Testis (tissue), 3 donors: ENCODE measurements around the gene RENBP. TPM values are rescaled to one million over a fixed set of nuclear protein-coding genes. Genes with fewer than 3 reads are reported as not detected.
A peak's percentile ranks its signal among the peaks of the same experiment; 100 is the strongest.

Experiments
- DNase-seq: peaks from one replicate; pipeline ENCODE4 v3.0.0-alpha.2; 2019
- H3K27ac ChIP-seq, 2 donors: fragments of 200-600 bp; sonication (generic); one replicate each; pipeline ENCODE4 v1.5.1; 2019
- H3K27me3 ChIP-seq: fragments of 200-600 bp; sonication (generic); one replicate; pipeline ENCODE4 v1.5.1; 2019
- H3K36me3 ChIP-seq: fragments of 200-600 bp; sonication (generic); one replicate; pipeline ENCODE4 v1.5.1; 2017; ENCODE audit warnings: low read depth; ENCODE audit errors: missing control alignments
- H3K4me1 ChIP-seq: fragments of 200-600 bp; sonication (generic); one replicate; pipeline ENCODE4 v1.5.1; 2019
- H3K4me3 ChIP-seq, 2 donors: fragments of 200-600 bp; sonication (generic); one replicate each; pipeline ENCODE4 v1.5.1; 2017 to 2019
- H3K9me3 ChIP-seq: fragments of 200-600 bp; sonication (generic); one replicate; pipeline ENCODE4 v1.5.1; 2017
- POLR2A ChIP-seq: fragments of 450-650 bp; IDR thresholded peaks from one replicate; pipeline ENCODE4 v1.6.1; 2017; ENCODE audit warnings: antibody characterized with exemption, mild to moderate bottlenecking, moderate library complexity
- WGBS, 2 donors: methylation state at CpG; one replicate each; pipeline ENCODE4 v1.1.5; 2018; 5-methylcytosine and 5-hydroxymethylcytosine counted together
- intact Hi-C: fragments of 100-400 bp; cut with DNase I; formaldehyde crosslinking; loops from one replicate; pipeline ENCODE4 v1.15.1; 2023; ENCODE audit warnings: low total_unique reads
- polyA plus RNA-seq: library from polyadenylated mRNA; stranded (reverse); fragments of 350-450 nt; fragmentation: Illumina TruSeq; extraction: RNeasy Lipid Tissue Mini Kit (QIAGEN cat#74804); gene quantifications from one replicate; pipeline ENCODE4 v1.2.3, GENCODE V29; 2014; ENCODE audit warnings: low read depth, low replicate concordance; ENCODE audit not compliant: insufficient read depth
- total RNA-seq, 2 donors: library from RNA; depleted of rRNA; stranded (reverse); fragments of >200 nt; gene quantifications; one replicate each; pipeline ENCODE4 v1.2.3, GENCODE V29; 2016
- TF ChIP-seq, protein P1 (sequence below), 3 experiments: fragments of 450-650 bp in 2 of 3; fragments of 200-600 bp in 1 of 3; sonication (generic) in 1 of 3; IDR thresholded peaks; one replicate each; pipeline ENCODE4 v1.5.1; 2016 to 2019; ENCODE audit warnings: antibody characterized with exemption in 3 of 3, mild to moderate bottlenecking in 2 of 3, moderate library complexity in 1 of 3

Gene RENBP
- total and polyA plus RNA-seq, 3 donors from 2014 or later = 2.8 to 4.8 (median 3.4) TPM

DNA sequence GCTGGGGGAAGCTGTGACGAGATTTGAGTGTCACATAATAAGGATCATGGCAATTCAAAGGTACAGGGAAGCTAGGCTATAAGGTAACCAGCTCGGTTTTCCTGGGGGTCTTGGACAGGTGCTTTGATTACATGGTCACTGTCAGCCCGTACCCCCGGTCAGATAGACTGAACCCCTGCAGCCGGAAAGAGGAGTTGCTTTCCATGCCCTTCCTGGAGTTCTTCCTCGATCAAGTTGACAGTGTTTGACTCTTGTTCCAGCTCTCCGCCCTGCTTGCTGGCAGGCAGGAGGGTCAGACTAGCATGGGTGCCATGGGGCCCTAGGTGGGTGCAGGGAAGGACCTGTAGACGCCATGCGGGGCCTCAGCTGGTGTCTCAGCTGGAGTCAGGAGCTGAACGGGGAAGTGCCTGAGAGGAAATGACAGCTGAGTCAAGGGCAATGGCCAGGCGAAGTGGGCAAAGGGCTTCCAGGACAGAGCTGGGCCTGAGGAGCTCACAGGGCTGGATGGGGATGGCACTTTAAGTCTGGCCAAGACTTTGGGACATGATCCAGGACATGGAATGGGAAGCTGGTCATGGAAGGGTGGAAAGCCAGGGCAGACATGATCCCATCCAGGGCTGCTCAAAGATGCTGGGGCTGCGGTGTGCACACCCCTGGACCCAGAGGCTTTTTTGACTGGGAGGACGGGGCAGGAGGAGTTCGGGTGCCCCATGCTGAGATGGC is 29.7 kb upstream of the RENBP start:
- Histone ChIP-seq H3K4me1 (no peaks in the 10 kb centered on the region), H3K36me3 (no peaks in the 10 kb centered on the region), H3K9me3 (no peaks in the 10 kb centered on the region), H3K4me3 (no peak overlapping the region), H3K27me3 (no peaks in the 10 kb centered on the region), H3K27ac (peak overlapping the region; percentile 81 to 98)
- intact Hi-C loops = no loop called here
- TF ChIP-seq POLR2A = no peak
- TF ChIP-seq, protein P1, sequence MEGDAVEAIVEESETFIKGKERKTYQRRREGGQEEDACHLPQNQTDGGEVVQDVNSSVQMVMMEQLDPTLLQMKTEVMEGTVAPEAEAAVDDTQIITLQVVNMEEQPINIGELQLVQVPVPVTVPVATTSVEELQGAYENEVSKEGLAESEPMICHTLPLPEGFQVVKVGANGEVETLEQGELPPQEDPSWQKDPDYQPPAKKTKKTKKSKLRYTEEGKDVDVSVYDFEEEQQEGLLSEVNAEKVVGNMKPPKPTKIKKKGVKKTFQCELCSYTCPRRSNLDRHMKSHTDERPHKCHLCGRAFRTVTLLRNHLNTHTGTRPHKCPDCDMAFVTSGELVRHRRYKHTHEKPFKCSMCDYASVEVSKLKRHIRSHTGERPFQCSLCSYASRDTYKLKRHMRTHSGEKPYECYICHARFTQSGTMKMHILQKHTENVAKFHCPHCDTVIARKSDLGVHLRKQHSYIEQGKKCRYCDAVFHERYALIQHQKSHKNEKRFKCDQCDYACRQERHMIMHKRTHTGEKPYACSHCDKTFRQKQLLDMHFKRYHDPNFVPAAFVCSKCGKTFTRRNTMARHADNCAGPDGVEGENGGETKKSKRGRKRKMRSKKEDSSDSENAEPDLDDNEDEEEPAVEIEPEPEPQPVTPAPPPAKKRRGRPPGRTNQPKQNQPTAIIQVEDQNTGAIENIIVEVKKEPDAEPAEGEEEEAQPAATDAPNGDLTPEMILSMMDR (IDR thresholded peaks at IDR 0.05) = no peak
- 60 to 80% methylated on average over 2 to 14 of the region's 14 CpGs for WGBS, 2 donors
- DNase-seq = no peak

DNA sequence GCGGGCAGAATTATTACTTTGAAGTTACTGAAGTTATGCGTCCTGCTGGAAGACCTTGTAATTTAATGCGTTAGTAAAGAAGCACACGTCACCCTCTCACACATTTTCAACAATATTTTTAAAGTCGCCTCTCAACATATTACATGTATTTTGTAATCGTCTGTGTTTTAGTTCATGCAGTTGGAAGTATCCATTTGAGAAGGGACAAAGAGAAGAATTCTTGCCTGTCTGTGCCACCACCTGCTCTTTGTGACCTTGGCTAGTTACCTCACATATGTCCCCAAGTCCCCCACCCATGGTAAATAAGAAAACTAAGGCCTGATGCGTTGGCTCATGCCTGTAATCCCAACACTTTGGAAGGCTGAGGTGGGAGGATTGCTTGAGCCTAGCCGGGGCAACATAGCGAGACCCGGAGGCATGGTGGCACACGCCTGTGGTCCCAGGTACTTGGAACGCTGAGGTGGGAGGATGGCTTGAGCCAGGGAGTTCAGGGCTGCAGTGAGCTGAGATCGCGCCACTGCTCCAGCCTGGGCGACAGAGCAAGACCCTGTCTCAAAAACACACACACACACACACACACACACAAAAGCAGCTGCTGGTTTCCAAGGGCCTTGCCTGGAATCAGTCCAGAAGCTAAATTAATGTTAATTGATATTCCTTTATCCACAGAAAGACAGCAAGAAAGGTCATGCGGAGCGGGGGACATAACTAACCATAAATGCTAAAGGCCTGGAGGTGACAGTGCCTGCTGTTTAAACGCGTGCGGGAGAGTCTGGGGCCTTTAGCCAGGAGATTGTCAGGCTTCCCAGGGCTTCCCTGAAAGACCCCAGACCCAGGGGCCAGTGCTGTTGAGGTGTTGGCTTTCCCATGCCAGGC is 28.9 kb upstream of the RENBP start:
- peak overlapping the region; percentile 81 to 98 for H3K27ac ChIP-seq
- no peak for TF ChIP-seq POLR2A
- TF ChIP-seq, protein P1 (IDR thresholded peaks at IDR 0.05) = no peak
- no peak for DNase-seq
- peaks cover 4% of the 10 kb centered on the region for H3K4me1 ChIP-seq
- intact Hi-C loops = no loop called here
- peak overlapping the region; percentile 53 to 74 for H3K4me3 ChIP-seq
- no peaks in the 10 kb centered on the region for H3K36me3 ChIP-seq
- no peaks in the 10 kb centered on the region for H3K27me3 ChIP-seq
- no peaks in the 10 kb centered on the region for H3K9me3 ChIP-seq
- 0 to 24% methylated on average over 6 to 19 of the region's 20 CpGs for WGBS, 2 donors

DNA sequence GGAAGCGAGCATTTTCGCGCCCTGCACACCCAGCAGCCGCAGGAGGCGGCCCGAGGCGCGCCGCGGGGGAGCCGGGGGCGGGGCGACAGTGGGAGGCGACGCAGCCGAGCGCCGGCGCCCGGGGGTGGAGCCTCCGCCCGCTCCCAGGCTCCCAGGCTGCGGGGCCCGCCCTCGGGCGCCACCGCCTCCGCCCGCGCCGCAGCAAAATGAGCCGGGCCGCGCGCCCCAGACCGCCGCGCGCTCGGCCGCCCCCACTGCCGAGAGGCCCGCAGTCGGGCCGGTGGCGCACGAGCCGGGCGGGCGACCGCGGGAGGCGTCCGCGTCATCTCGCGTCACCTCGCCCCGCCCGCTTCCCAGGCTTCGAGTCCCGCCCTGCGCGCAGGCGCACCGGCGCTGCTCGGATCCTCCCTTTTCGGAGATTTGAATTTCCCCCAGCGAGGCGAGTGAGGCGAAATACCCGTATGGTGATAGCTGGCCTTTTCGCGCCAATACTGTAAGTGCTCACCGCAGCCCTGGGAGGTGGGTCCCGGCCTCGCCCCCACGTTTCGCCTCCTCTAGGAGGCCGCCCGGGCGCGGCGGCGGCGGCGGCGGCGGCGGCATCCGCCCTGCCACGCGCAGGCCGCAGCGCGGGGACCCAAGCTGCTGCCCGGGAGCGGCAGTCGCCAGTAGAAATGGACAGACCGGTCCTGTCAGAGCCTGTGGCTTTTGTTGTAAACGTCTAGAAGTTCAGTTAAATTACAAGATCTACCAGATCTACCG is 28.1 kb upstream of the RENBP start, which contains the start of gene TMEM187:
TMEM187 (plus strand) TSS at position 387 of the 759 bp plus-strand sequence. CDS start 9,309 bp downstream, outside the sequence.
- DNase-seq = peak; percentile 83
- Histone ChIP-seq H3K36me3 (no peaks in the 10 kb centered on the region), H3K4me1 (peaks cover 4% of the 10 kb centered on the region), H3K27ac (peak within 1 kb of the TSS; percentile 98 to 99), H3K27me3 (no peaks in the 10 kb centered on the region), H3K4me3 (peak within 1 kb of the TSS; percentile 74 to 88), H3K9me3 (no peaks in the 10 kb centered on the region)
- TF ChIP-seq, protein P1 (IDR thresholded peaks at IDR 0.05) = no peak
- no peak for TF ChIP-seq POLR2A
- intact Hi-C loops = no loop called here
- WGBS, 2 donors = 0 to 3% methylated on average over 2 to 10 of the region's 103 CpGs

DNA sequence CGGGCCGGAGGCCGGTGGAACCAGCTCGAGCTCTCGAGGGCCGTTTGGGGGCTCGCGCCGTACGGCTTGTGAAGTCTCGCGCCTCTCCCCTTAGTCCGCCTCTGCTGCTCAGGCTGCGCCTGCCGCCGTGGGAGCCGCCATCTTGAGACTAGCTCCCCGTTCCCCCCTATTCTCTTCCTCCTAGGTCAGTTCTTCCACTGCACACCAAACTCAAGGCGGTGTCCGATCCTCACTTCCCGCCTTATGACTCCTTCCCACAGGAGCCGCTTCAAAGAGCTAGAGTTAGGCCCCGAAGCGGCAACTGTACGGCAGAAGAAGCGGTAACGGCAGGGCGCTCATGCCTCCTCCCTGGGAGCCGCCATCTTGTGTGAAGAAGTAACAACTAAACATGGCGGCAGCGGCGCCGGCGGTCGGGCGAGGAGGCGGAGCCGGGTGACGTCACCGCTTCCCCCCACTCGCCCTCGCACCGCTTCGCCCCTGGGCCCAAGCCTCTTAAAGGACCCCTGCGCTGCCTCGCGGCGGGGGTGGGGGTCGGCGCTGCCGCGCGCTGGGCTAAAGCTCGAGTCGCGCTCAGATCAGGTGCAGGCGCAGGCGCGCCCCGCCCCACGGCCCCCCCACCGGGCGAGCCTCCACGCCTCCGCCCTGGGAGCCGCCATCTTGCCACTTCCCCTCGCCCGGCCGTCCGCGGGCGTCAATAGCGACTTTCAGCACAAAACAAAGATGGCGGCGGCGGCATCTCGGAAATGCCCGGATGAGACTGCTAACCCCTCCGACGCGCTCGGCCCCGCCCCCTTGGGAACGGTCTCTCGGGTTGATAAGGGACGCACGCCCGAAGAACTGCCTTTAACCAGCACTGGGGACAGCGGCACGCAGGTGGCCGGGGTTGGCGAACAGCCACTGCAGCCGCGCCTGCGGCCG is 27.3 kb upstream of the RENBP start, which contains the start of gene HCFC1:
HCFC1 (minus strand) TSS at position 369 of the 918 bp plus-strand sequence. CDS start 978 bp downstream, outside the sequence.
- Histone ChIP-seq H3K27ac (peak within 1 kb of the TSS; percentile 98 to 99), H3K36me3 (no peaks in the 10 kb centered on the region), H3K9me3 (no peaks in the 10 kb centered on the region), H3K4me1 (peaks cover 10% of the 10 kb centered on the region), H3K27me3 (no peaks in the 10 kb centered on the region), H3K4me3 (peak within 1 kb of the TSS; percentile 74 to 88)
- TF ChIP-seq POLR2A = no peak
- TF ChIP-seq, protein P1 (IDR thresholded peaks at IDR 0.05) = no peak
- WGBS, 2 donors = 1% methylated on average over 69 of the region's 96 CpGs; no CpG with 5 or more reads in 1 of the 2 donors
- DNase-seq = peak; percentile 90
- intact Hi-C loops = no loop called here
